Measurements from ENCODE around the gene SLC25A21.

Gene SLC25A21

DNA sequence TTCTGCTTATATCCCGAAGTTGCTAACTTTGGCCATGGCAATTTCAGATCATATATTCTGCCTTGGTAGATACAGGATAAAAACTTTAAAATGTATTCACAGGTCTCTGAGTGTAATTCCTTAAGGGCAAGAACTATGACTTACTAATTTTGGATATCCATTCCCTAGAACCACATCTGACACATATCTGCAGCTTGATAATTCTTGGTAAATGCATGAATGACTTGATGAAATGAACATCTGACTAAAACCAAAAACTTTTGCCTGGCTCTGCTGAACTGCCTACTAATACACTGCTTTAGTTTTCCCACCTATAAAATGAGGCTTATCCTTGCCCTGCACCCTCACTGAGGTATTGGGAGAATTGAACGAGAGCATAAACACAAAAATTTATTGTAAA is 32.2 kb downstream of the SLC25A21 start:
- no peak for TF ChIP-seq FOXP2 (optimal IDR thresholded peaks at IDR 0.05; ENCODE audit: borderline replicate concordance, extremely low read depth, extremely low read length, insufficient read depth)
- TF ChIP-seq TAF1 (IDR thresholded peaks at IDR 0.05; ENCODE audit: borderline replicate concordance, insufficient read depth, low read length) = no peak
- TF ChIP-seq POLR2AphosphoS5 (IDR thresholded peaks at IDR 0.05; ENCODE audit: low read depth, low read length) = no peak
- no peak for TF ChIP-seq SIN3A (IDR thresholded peaks at IDR 0.05; ENCODE audit: borderline replicate concordance, insufficient read depth, low read length)
- TF ChIP-seq, protein P1, sequence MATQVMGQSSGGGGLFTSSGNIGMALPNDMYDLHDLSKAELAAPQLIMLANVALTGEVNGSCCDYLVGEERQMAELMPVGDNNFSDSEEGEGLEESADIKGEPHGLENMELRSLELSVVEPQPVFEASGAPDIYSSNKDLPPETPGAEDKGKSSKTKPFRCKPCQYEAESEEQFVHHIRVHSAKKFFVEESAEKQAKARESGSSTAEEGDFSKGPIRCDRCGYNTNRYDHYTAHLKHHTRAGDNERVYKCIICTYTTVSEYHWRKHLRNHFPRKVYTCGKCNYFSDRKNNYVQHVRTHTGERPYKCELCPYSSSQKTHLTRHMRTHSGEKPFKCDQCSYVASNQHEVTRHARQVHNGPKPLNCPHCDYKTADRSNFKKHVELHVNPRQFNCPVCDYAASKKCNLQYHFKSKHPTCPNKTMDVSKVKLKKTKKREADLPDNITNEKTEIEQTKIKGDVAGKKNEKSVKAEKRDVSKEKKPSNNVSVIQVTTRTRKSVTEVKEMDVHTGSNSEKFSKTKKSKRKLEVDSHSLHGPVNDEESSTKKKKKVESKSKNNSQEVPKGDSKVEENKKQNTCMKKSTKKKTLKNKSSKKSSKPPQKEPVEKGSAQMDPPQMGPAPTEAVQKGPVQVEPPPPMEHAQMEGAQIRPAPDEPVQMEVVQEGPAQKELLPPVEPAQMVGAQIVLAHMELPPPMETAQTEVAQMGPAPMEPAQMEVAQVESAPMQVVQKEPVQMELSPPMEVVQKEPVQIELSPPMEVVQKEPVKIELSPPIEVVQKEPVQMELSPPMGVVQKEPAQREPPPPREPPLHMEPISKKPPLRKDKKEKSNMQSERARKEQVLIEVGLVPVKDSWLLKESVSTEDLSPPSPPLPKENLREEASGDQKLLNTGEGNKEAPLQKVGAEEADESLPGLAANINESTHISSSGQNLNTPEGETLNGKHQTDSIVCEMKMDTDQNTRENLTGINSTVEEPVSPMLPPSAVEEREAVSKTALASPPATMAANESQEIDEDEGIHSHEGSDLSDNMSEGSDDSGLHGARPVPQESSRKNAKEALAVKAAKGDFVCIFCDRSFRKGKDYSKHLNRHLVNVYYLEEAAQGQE (IDR thresholded peaks at IDR 0.05; ENCODE audit: insufficient read depth in 1 of 2, low read depth in 2 of 2, low read length in 2 of 2) = no peak

DNA sequence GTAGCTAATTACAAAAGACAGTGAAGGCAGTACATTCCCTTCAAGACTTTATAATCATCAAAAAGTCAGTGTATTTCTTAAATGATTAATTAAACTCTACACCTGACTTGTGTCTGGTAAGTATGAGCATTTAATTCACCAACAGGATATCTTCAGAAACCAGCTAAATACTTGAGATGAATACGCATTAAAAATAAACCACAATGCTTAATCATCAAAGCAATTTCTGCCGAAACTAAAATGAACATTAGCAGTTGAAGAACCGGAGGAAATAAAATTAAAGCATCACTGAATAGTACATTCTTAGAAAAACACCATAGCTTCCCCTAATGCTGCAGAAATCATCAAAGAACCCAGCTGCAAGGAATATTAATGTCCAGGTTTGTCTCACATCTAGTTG is 32.7 kb downstream of the SLC25A21 start:
- no peak for TF ChIP-seq FOXP2 (optimal IDR thresholded peaks at IDR 0.05; ENCODE audit: borderline replicate concordance, extremely low read depth, extremely low read length, insufficient read depth)
- no peak for TF ChIP-seq SIN3A (IDR thresholded peaks at IDR 0.05; ENCODE audit: borderline replicate concordance, insufficient read depth, low read length)
- no peak for TF ChIP-seq POLR2AphosphoS5 (IDR thresholded peaks at IDR 0.05; ENCODE audit: low read depth, low read length)
- TF ChIP-seq TAF1 (IDR thresholded peaks at IDR 0.05; ENCODE audit: borderline replicate concordance, insufficient read depth, low read length) = no peak
- TF ChIP-seq, protein P1 (IDR thresholded peaks at IDR 0.05; ENCODE audit: insufficient read depth in 1 of 2, low read depth in 2 of 2, low read length in 2 of 2) = no peak

DNA sequence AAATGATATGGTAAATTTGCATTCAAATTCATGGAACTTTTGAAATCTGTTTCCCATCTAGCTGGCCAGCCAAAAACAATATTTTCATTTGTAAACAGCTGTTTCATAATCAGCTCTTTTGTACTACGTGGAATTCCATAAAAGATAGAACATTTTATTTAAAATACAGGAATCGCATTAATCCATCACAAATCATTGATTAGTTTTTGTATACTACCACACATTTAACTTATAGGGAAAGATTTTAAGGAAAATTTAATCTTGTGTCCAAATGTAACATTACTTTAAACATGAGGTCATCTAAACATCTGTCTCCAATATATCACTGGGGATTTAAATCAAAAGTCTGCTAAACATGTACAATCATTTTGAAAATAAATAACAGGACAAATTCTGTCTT is 33.5 kb downstream of the SLC25A21 start:
- no peak for TF ChIP-seq POLR2AphosphoS5 (IDR thresholded peaks at IDR 0.05; ENCODE audit: low read depth, low read length)
- TF ChIP-seq SIN3A (IDR thresholded peaks at IDR 0.05; ENCODE audit: borderline replicate concordance, insufficient read depth, low read length) = no peak
- TF ChIP-seq, protein P1 (IDR thresholded peaks at IDR 0.05; ENCODE audit: insufficient read depth in 1 of 2, low read depth in 2 of 2, low read length in 2 of 2) = no peak
- no peak for TF ChIP-seq TAF1 (IDR thresholded peaks at IDR 0.05; ENCODE audit: borderline replicate concordance, insufficient read depth, low read length)
- no peak for TF ChIP-seq FOXP2 (optimal IDR thresholded peaks at IDR 0.05; ENCODE audit: borderline replicate concordance, extremely low read depth, extremely low read length, insufficient read depth)

GRCh38 chr14:37133284-37133913 is 39.0 kb downstream of the SLC25A21 start:
- TF ChIP-seq, protein P1 (IDR thresholded peaks at IDR 0.05; ENCODE audit: insufficient read depth in 1 of 2, low read depth in 2 of 2, low read length in 2 of 2) = no peak

DNA sequence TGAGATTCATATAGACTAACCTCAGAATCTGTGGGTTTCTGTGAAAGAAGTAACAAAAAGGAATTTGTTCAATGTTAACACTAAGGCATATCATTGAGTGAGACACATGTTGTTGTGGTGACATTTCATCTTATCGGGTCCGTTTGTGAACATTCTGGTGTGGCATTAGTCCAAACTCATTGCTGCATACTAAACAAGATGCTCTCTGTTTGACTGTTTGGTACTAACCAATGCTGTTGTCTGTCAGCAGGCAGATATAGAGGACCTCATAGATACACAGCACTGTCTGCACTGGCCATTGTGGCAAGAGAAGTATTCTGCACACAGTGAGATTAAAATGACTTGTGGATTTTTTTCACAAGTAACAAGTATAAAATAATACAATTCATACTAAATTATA is 41.2 kb downstream of the SLC25A21 start:
- TF ChIP-seq TAF1 (IDR thresholded peaks at IDR 0.05; ENCODE audit: borderline replicate concordance, insufficient read depth, low read length) = no peak
- no peak for TF ChIP-seq FOXP2 (optimal IDR thresholded peaks at IDR 0.05; ENCODE audit: borderline replicate concordance, extremely low read depth, extremely low read length, insufficient read depth)
- no peak for TF ChIP-seq POLR2AphosphoS5 (IDR thresholded peaks at IDR 0.05; ENCODE audit: low read depth, low read length)
- TF ChIP-seq, protein P1 (IDR thresholded peaks at IDR 0.05; ENCODE audit: insufficient read depth in 1 of 2, low read depth in 2 of 2, low read length in 2 of 2) = no peak
- no peak for TF ChIP-seq SIN3A (IDR thresholded peaks at IDR 0.05; ENCODE audit: borderline replicate concordance, insufficient read depth, low read length)
